HEK293 (cell line): ENCODE results near the gene TMEM203.
A peak's percentile ranks its signal among the peaks of the same experiment; 100 is the strongest.

Experiments used
- BCL11A ChIP-seq: fragments of 450-650 bp; formaldehyde crosslinking; IDR thresholded peaks from 2 replicates; pipeline ENCODE4 v1.5.1; 2016; ENCODE audit warnings: low read depth, missing biosample characterization, missing genetic modification characterization
- ELK4 ChIP-seq: IDR thresholded peaks from 2 replicates; pipeline ENCODE4 v1.6.1; 2011; ENCODE audit warnings: mild to moderate bottlenecking, low read depth, low read length, borderline replicate concordance
- GFI1B ChIP-seq: fragments of 450-650 bp; formaldehyde crosslinking; IDR thresholded peaks from 2 replicates; pipeline ENCODE4 v1.5.1; 2016; ENCODE audit warnings: missing biosample characterization, missing genetic modification characterization
- GLIS2 ChIP-seq: fragments of 450-650 bp; formaldehyde crosslinking; IDR thresholded peaks from 2 replicates; pipeline ENCODE4 v1.5.1; 2016; ENCODE audit warnings: missing biosample characterization, missing genetic modification characterization
- KLF7 ChIP-seq: fragments of 450-650 bp; formaldehyde crosslinking; IDR thresholded peaks from 2 replicates; pipeline ENCODE4 v1.5.1; 2016; ENCODE audit warnings: missing biosample characterization, missing genetic modification characterization, borderline replicate concordance
- MZF1 ChIP-seq: fragments of 450-650 bp; formaldehyde crosslinking; IDR thresholded peaks from 2 replicates; pipeline ENCODE4 v1.5.1; 2017; ENCODE audit warnings: missing biosample characterization, missing genetic modification characterization, borderline replicate concordance
- RBAK ChIP-seq: fragments of 450-650 bp; formaldehyde crosslinking; IDR thresholded peaks from 2 replicates; pipeline ENCODE4 v1.5.1; 2016; ENCODE audit warnings: missing biosample characterization, missing genetic modification characterization
- WT1 ChIP-seq: fragments of 450-650 bp; formaldehyde crosslinking; IDR thresholded peaks from 2 replicates; pipeline ENCODE4 v1.5.1; 2016; ENCODE audit warnings: missing biosample characterization, missing genetic modification characterization
- YY1 ChIP-seq: fragments of 450-650 bp; formaldehyde crosslinking; IDR thresholded peaks from 2 replicates; pipeline ENCODE4 v1.5.1; 2018; ENCODE audit warnings: missing biosample characterization, missing genetic modification characterization
- ZBTB21 ChIP-seq: fragments of 450-650 bp; formaldehyde crosslinking; IDR thresholded peaks from 2 replicates; pipeline ENCODE4 v1.5.1; 2017; ENCODE audit warnings: missing biosample characterization, missing genetic modification characterization
- ZEB2 ChIP-seq: fragments of 450-650 bp; formaldehyde crosslinking; IDR thresholded peaks from 2 replicates; pipeline ENCODE4 v1.5.1; 2016; ENCODE audit warnings: missing biosample characterization, missing genetic modification characterization
- ZFP3 ChIP-seq: fragments of 450-650 bp; formaldehyde crosslinking; IDR thresholded peaks from 2 replicates; pipeline ENCODE4 v1.5.1; 2016; ENCODE audit warnings: low read depth, missing biosample characterization, missing genetic modification characterization
- ZFP41 ChIP-seq: fragments of 450-650 bp; formaldehyde crosslinking; IDR thresholded peaks from 2 replicates; pipeline ENCODE4 v1.5.1; 2016; ENCODE audit warnings: missing biosample characterization, missing genetic modification characterization, borderline replicate concordance
- ZIC2 ChIP-seq: fragments of 450-650 bp; formaldehyde crosslinking; IDR thresholded peaks from 2 replicates; pipeline ENCODE4 v1.5.1; 2016; ENCODE audit warnings: missing biosample characterization, missing genetic modification characterization
- ZNF114 ChIP-seq: fragments of 450-650 bp; formaldehyde crosslinking; IDR thresholded peaks from 2 replicates; pipeline ENCODE4 v1.5.0; 2017; ENCODE audit warnings: missing biosample characterization, missing genetic modification characterization
- ZNF121 ChIP-seq: fragments of 450-650 bp; formaldehyde crosslinking; IDR thresholded peaks from 2 replicates; pipeline ENCODE4 v1.5.1; 2016; ENCODE audit warnings: missing biosample characterization, missing genetic modification characterization
- ZNF140 ChIP-seq: fragments of 450-650 bp; formaldehyde crosslinking; IDR thresholded peaks from 2 replicates; pipeline ENCODE4 v1.5.1; 2016; ENCODE audit warnings: missing biosample characterization, missing genetic modification characterization
- ZNF16 ChIP-seq: fragments of 450-650 bp; formaldehyde crosslinking; IDR thresholded peaks from 2 replicates; pipeline ENCODE4 v1.5.1; 2016; ENCODE audit warnings: low read depth, missing biosample characterization, missing genetic modification characterization
- ZNF174 ChIP-seq: fragments of 450-650 bp; formaldehyde crosslinking; IDR thresholded peaks from 2 replicates; pipeline ENCODE4 v1.5.0; 2017; ENCODE audit warnings: missing biosample characterization, mild to moderate bottlenecking, missing genetic modification characterization
- ZNF175 ChIP-seq: fragments of 450-650 bp; formaldehyde crosslinking; IDR thresholded peaks from 2 replicates; pipeline ENCODE4 v1.5.1; 2016; ENCODE audit warnings: missing biosample characterization, missing genetic modification characterization
- ZNF19 ChIP-seq: fragments of 450-650 bp; formaldehyde crosslinking; IDR thresholded peaks from 2 replicates; pipeline ENCODE4; 2016; ENCODE audit warnings: missing biosample characterization, missing genetic modification characterization, low read depth
- ZNF202 ChIP-seq: fragments of 450-650 bp; formaldehyde crosslinking; IDR thresholded peaks from 2 replicates; pipeline ENCODE4 v1.5.1; 2016; ENCODE audit warnings: missing biosample characterization, missing genetic modification characterization, borderline replicate concordance
- ZNF24 ChIP-seq: fragments of 450-650 bp; formaldehyde crosslinking; IDR thresholded peaks from 2 replicates; pipeline ENCODE4 v1.5.1; 2016; ENCODE audit warnings: missing biosample characterization, missing genetic modification characterization
- ZNF266 ChIP-seq: fragments of 450-650 bp; formaldehyde crosslinking; IDR thresholded peaks from 2 replicates; pipeline ENCODE4 v1.5.1; 2016; ENCODE audit warnings: missing biosample characterization, missing genetic modification characterization, low read depth
- ZNF274 ChIP-seq, 2 experiments: fragments of 200-500 bp in 1 of 2; fragments of 450-650 bp in 1 of 2; sonication (Bioruptor generic) in 1 of 2; formaldehyde crosslinking in 1 of 2; IDR thresholded peaks; 2 replicates each; pipeline versions ENCODE4 v1.5.1 to v1.6.1; 2014 to 2016; ENCODE audit warnings: borderline replicate concordance in 1 of 2, inconsistent platforms in 1 of 2, low read length in 1 of 2, missing biosample characterization in 1 of 2, missing genetic modification characterization in 1 of 2
- ZNF391 ChIP-seq: fragments of 450-650 bp; formaldehyde crosslinking; IDR thresholded peaks from 2 replicates; pipeline ENCODE4 v1.5.1; 2016; ENCODE audit warnings: low read depth, missing biosample characterization, missing genetic modification characterization, borderline replicate concordance
- ZNF398 ChIP-seq: fragments of 450-650 bp; formaldehyde crosslinking; IDR thresholded peaks from 2 replicates; pipeline ENCODE4 v1.5.1; 2017; ENCODE audit warnings: missing biosample characterization, missing genetic modification characterization
- ZNF416 ChIP-seq: fragments of 450-650 bp; formaldehyde crosslinking; IDR thresholded peaks from 2 replicates; pipeline ENCODE4 v1.5.1; 2016; ENCODE audit warnings: missing biosample characterization, missing genetic modification characterization
- ZNF423 ChIP-seq: fragments of 450-650 bp; formaldehyde crosslinking; IDR thresholded peaks from 2 replicates; pipeline ENCODE4 v1.5.1; 2016; ENCODE audit warnings: missing biosample characterization, missing genetic modification characterization
- ZNF433 ChIP-seq: fragments of 450-650 bp; formaldehyde crosslinking; IDR thresholded peaks from 2 replicates; pipeline ENCODE4 v1.5.1; 2016; ENCODE audit warnings: missing biosample characterization, missing genetic modification characterization, low read depth
- ZNF473 ChIP-seq: fragments of 450-650 bp; formaldehyde crosslinking; IDR thresholded peaks from 2 replicates; pipeline ENCODE4 v1.5.1; 2017; ENCODE audit warnings: missing biosample characterization, missing genetic modification characterization
- ZNF529 ChIP-seq: fragments of 450-650 bp; formaldehyde crosslinking; IDR thresholded peaks from 2 replicates; pipeline ENCODE4 v1.5.1; 2017; ENCODE audit warnings: missing genetic modification characterization, missing biosample characterization; ENCODE audit not compliant: insufficient replicate concordance
- ZNF580 ChIP-seq: fragments of 450-650 bp; formaldehyde crosslinking; IDR thresholded peaks from 2 replicates; pipeline ENCODE4 v1.5.1; 2016; ENCODE audit warnings: missing biosample characterization, missing genetic modification characterization
- ZNF610 ChIP-seq: fragments of 450-650 bp; formaldehyde crosslinking; IDR thresholded peaks from 2 replicates; pipeline ENCODE4 v1.5.1; 2016; ENCODE audit warnings: missing biosample characterization, missing genetic modification characterization, borderline replicate concordance
- ZNF660 ChIP-seq: fragments of 450-650 bp; IDR thresholded peaks from 2 replicates; pipeline ENCODE4 v1.5.1; 2018; ENCODE audit warnings: missing biosample characterization, mild to moderate bottlenecking, missing genetic modification characterization
- ZNF677 ChIP-seq: fragments of 450-650 bp; IDR thresholded peaks from 2 replicates; pipeline ENCODE4 v1.5.0; 2018; ENCODE audit warnings: missing biosample characterization, mild to moderate bottlenecking, missing genetic modification characterization, moderate library complexity
- ZNF76 ChIP-seq: fragments of 450-650 bp; formaldehyde crosslinking; IDR thresholded peaks from 2 replicates; pipeline ENCODE4; 2016; ENCODE audit warnings: low read depth, missing biosample characterization, missing genetic modification characterization, borderline replicate concordance
- ZNF791 ChIP-seq: fragments of 450-650 bp; formaldehyde crosslinking; IDR thresholded peaks from 2 replicates; pipeline ENCODE4 v1.5.1; 2016; ENCODE audit warnings: missing biosample characterization, missing genetic modification characterization
- ZSCAN30 ChIP-seq: fragments of 450-650 bp; IDR thresholded peaks from 2 replicates; pipeline ENCODE4 v1.5.1; 2018; ENCODE audit warnings: missing biosample characterization, mild to moderate bottlenecking, missing genetic modification characterization, moderate library complexity

TMEM203 gene

GRCh38 chr9:137188490-137189296, 16.8 kb downstream of the TMEM203 start, which contains the start of the genes ANAPC2 and SSNA1 (continued):
- TF ChIP-seq ZFP41 (tag by site-specific recombination) (no peak), RBAK (tag by site-specific recombination) (no peak), ZNF677 (tag by site-specific recombination) (no peak), ZNF433 (tag by site-specific recombination) (no peak), ZNF114 (tag by site-specific recombination) (no peak), ZNF274 (IDR thresholded peaks at IDR 0.05; ENCODE audit: low read length) (no peak), ZNF274 (tag by site-specific recombination; IDR thresholded peaks at IDR 0.05; ENCODE audit: borderline replicate concordance) (no peak), KLF7 (tag by site-specific recombination) (0 out of 2 replicates have a peak, but pooled peaks have one; percentile 16), ZNF266 (tag by site-specific recombination) (no peak), ELK4 (no peak), ZNF660 (tag by site-specific recombination) (peak; percentile 80), ZNF473 (no peak), ZBTB21 (tag by site-specific recombination) (peak; percentile 95), ZNF391 (peak; percentile 82; the same call in 1 of the 2 replicates), ZEB2 (tag by site-specific recombination) (peak; percentile 86), ZNF529 (tag by site-specific recombination) (no peak), ZNF791 (tag by site-specific recombination) (no peak), ZNF175 (no peak), GLIS2 (tag by site-specific recombination) (peak; percentile 82), ZNF398 (tag by site-specific recombination) (no peak), ZNF121 (no peak), ZNF174 (tag by site-specific recombination) (no peak), ZNF140 (tag by site-specific recombination) (no peak), ZIC2 (tag by site-specific recombination) (peak; percentile 34), ZSCAN30 (tag by site-specific recombination) (peak; percentile 73), WT1 (tag by site-specific recombination) (peak; percentile 42; the same call in 1 of the 2 replicates), ZNF580 (no peak; the same call in 1 of the 2 replicates), ZNF423 (no peak), ZNF416 (tag by site-specific recombination) (no peak), GFI1B (tag by site-specific recombination) (no peak; the same call in 1 of the 2 replicates), ZFP3 (tag by site-specific recombination) (no peak), YY1 (peak; percentile 98), ZNF24 (tag by site-specific recombination) (peak; percentile 73; the same call in 1 of the 2 replicates), ZNF16 (tag by site-specific recombination) (no peak), ZNF76 (tag by site-specific recombination) (peak; percentile 85), ZNF610 (tag by site-specific recombination) (peak; percentile 64; the same call in 1 of the 2 replicates), ZNF202 (tag by site-specific recombination) (no peak), MZF1 (tag by site-specific recombination) (no peak), ZNF19 (tag by site-specific recombination) (no peak), BCL11A (tag by site-specific recombination) (0 out of 2 replicates have a peak, but pooled peaks have one; percentile 14)
